GM18870 (cell line): ENCODE measurements around the gene TTC12.

Experiments used
- ATAC-seq: cut with Tn5 transposase; IDR thresholded peaks from one replicate; pipeline ENCODE4 v1.9.1; 2021; ENCODE audit warnings: moderate library complexity; ENCODE audit not compliant: unreplicated experiment

The TTC12 gene

DNA sequence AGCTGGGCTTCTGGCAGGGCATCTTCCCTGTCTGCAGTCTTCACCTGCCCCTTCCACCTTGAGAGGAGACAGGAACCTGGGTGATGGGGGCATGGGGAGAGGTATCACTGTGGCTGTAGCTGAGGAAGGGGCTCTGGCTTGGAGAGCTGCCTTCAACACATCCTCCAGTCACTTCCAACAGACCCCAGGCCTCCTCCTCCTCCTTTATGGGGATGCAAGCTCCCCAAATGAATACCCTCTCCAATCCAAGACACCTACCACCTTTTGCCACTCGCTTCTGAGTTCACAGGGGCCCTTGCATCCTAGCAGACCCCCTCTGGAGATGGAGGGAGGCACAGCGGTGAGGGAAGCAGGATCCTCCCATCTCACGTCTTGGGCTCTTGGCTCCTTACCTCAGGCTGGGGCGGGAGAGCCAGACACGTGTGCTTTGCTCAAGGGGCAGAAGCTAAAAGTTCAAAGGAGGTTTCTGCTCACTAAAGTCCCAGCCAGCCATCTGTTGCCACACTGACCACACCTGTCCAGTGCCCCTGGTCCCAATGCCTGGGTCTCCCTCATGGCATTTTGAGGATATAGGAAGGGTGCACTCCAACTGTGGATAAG is 86.3 kb downstream of the TTC12 start:
- ATAC-seq: no peak

DNA sequence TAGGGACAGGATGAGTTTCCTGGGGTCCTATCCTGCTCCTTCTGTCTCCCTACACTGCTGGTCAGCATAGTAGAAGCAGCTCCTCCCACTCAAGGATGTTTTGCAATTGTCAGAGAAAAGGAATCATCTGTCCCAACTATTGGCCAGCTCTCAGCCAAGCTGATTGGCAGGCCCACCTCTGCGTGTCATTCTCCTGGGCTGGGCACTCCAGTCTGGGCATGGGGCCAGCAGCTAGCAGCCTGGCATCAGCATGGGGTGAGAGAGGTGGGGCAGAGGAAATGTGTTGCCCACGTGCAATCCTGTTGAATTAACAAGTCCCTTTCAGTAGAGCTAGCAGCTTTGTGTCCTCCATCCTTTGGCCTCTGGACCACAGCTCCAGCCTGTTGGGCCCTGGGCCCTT is 87.3 kb downstream of the TTC12 start:
- no peak for ATAC-seq

DNA sequence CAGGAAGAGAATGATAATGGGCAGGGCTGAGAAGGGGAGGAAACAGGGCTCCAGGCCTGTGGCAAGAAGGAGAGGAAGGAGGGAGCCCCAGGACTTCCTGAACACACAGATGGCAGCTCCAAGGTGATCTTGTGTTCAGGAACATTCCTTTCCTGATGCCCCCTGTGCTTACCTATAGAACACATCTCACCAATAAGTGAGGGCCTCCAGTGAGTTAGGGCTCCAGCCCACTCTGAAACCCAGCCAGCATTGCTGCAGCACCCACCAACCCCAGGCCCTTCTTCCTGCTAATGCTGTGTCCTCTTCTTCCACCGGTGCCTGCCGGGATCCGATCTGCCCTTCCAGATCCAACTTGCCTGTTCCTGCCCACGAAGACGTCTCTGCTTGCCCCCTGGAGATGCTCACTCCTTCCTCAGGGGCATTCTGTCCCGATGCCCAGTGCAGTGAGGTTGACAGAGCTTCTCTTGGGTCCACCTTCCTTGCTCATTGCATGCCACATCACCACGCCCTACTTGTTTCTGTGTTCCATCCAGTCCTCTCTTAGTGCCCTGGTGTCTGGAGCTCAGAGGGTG is 90.6 kb downstream of the TTC12 start:
- ATAC-seq: no peak

- no peak for ATAC-seq
Measured at GRCh38 chr11:113405724-113406478, 91.5 kb downstream of the TTC12 start.

GRCh38 chr11:113407163-113407562 is 92.8 kb downstream of the TTC12 start:
- no peak for ATAC-seq

DNA sequence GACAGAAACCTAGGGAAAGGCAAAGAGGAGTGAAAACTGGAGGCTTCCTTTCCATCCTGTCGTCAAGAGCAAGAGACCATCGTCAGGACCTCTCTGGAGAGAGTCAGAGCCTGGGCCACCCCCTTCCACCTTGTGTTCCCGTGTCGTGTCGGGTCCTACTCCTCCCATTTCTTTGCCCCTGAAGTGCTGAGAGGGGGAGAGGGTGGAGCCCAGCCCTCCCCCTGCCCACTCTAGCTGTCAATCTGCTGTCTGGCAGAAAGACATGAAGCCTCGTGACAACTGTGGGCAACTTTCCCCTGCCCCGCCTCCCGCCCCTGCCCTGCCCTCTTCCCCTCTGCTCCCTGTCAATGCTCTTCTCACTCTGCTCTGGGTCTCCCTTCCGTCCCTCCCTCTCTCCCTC is 93.8 kb downstream of the TTC12 start:
- ATAC-seq: no peak

DNA sequence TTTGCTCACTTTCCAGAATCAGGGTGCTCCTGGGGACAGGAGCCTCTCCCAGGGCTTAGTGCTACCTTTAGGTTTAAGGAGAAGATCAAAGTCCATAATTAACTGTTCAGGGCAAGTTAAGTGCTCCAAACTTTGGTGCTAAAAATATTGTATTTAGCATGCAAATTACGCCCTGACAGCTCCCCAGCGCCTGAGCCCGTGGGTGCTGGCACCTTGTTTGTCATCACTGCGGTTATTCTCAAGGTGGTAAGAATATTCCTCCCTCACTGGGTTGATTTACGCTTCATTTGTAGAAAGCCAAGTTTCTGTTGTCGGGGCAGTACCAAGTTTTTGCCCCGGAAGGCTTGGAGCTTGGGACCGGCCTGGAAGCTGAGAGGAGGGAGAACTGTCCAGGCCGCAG is 94.5 kb downstream of the TTC12 start:
- no peak for ATAC-seq

DNA sequence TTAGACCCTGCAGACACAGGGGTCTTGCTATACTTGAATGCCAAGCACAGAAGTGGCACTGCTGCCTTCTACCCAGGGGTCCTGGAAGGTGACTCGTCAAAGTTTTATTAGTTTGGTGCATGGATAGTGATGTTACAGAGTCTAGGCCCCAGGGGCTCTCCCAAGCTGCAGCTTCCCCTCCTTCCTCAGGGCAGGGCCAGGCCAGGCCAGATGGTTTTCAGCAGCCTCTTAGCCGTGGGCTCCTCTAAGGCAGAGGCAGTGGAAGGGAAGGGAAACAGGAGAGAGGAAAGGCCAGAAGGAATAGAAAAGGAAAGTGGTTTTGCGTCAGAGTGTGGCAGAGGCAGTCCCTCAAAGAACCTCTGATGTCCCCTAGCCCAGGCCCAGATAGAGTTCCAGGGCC is 95.1 kb downstream of the TTC12 start:
- ATAC-seq: no peak

DNA sequence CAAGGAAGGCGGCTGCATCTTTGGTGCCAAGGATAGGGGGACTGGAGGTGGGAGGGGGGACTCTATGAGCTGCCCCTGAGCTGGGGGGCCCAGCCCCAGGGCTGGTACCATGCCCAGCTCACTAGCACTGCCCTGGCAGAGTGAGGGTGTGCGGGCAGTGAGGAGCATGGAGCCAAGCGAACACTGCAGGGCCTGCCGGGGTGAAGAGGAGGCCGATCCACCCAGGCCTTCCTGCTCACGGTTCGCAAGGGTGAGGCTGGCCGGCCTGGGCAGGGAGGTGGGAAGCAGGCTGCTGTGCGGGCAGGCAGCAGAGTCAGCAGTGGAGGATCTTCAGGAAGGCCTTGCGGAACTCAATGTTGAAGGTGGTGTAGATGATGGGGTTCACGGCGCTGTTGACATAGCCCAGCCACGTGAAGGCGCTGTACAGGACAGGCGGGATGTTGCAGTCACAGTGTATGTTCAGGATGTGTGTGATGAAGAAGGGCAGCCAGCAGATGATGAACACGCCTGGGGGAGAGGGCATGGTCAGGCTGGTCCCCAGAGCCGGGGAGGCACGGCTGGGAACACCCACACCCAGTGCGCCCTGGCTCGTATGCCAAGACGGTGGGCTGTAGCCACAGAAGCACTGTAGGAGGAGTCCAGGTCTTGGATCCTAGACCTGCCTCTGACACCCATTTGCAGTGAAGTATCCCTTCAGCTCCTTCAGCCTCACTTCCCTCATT is 96.2 kb downstream of the TTC12 start:
- ATAC-seq: no peak

- no peak for ATAC-seq
Measured at GRCh38 chr11:113411536-113411935, 97.2 kb downstream of the TTC12 start.

GRCh38 chr11:113412675-113413074 is 98.3 kb downstream of the TTC12 start:
- ATAC-seq: no peak

DNA sequence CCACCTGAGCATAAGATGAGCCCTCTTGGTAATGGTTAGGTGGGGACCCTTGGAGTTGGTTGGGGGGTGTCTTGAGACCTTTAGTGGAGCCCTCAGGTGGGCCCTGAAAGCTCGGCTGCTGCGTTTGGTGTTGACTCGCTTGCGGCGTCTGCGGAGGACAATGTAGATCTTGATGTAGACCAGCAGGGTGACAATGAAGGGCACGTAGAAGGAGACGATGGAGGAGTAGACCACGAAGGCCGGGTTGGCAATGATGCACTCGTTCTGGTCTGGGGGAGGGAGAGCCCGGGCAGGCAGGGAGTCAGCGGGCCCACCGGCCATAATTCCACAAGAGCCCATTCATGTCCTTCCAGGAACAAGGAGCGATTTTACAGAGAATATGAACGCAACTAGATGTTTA is 101.0 kb downstream of the TTC12 start:
- no peak for ATAC-seq
